CD4-positive, alpha-beta memory T cell (primary cell): ENCODE measurements around the gene PCNA. TPM values are rescaled to one million over a fixed set of nuclear protein-coding genes. Genes with fewer than 3 reads are reported as not detected.
"Not testable (repeated sequence)": the region's sequence is repeated elsewhere in the genome, so short reads cannot be mapped to it uniquely, and the experiment has no call there.

ENCODE experiments used
- CTCF ChIA-PET: fragments of 350-600 bp; sonication (Branson Sonifier 250); formaldehyde crosslinking; loops from one replicate; lab custom pipeline; 2021; ENCODE audit warnings: inconsistent platforms; ENCODE audit not compliant: partially characterized antibody; lab: Charles Lee
- POLR2A ChIA-PET: fragments of 350-600 bp; sonication (Branson Sonifier 250); formaldehyde crosslinking; loops from one replicate; lab custom pipeline; 2021; ENCODE audit not compliant: partially characterized antibody; lab: Charles Lee
- DNase-seq, 5 donors: peaks; one replicate each; pipeline versions ENCODE4 v3.0.0 to v3.0.0-alpha.2; 2020 to 2022; ENCODE audit warnings: mixed read lengths in 1 of 5
- H3K27ac ChIP-seq: one replicate; pipeline ENCODE4 v1.7.0; 2013; ENCODE audit warnings: low read depth, low read length
- H3K27me3 ChIP-seq: 2 replicates; pipeline ENCODE4 v1.7.0; 2013; ENCODE audit warnings: mild to moderate bottlenecking, low read length, moderate library complexity; ENCODE audit not compliant: insufficient read depth
- H3K36me3 ChIP-seq: 2 replicates; pipeline ENCODE4 v1.7.0; 2013; ENCODE audit warnings: mild to moderate bottlenecking, low read length, moderate library complexity; ENCODE audit not compliant: insufficient read depth
- H3K4me1 ChIP-seq: 2 replicates; pipeline ENCODE4 v1.7.0; 2013; ENCODE audit warnings: mild to moderate bottlenecking, low read length, moderate library complexity; ENCODE audit not compliant: insufficient read depth
- H3K4me3 ChIP-seq, 2 donors: one replicate each; pipeline ENCODE4 v1.7.0; 2013; ENCODE audit warnings: low read length in 2 of 2, mild to moderate bottlenecking in 1 of 2
- H3K9me3 ChIP-seq, 2 donors: one replicate each; pipeline ENCODE4 v1.7.0; 2013; ENCODE audit warnings: low read length in 2 of 2, control low read depth in 1 of 2; ENCODE audit not compliant: control insufficient read depth in 1 of 2
- H3K27ac Mint-ChIP-seq, 7 donors: one replicate each; pipeline ENCODE4 v1.8.0; 2020 to 2021; ENCODE audit warnings: mixed read lengths in 7 of 7, mild to moderate bottlenecking in 6 of 7, inconsistent platforms in 3 of 7, moderate library complexity in 3 of 7
- H3K27me3 Mint-ChIP-seq, 2 donors: one replicate each; pipeline ENCODE4 v1.8.0; 2020 to 2021; ENCODE audit warnings: mixed read lengths in 2 of 2
- H3K36me3 Mint-ChIP-seq, 2 donors: one replicate each; pipeline ENCODE4 v1.8.0; 2020 to 2021; ENCODE audit warnings: mixed read lengths in 2 of 2, inconsistent platforms in 1 of 2, mild to moderate bottlenecking in 1 of 2
- H3K4me1 Mint-ChIP-seq, 4 donors: one replicate each; pipeline ENCODE4 v1.8.0; 2020 to 2021; ENCODE audit warnings: mixed read lengths in 4 of 4, mild to moderate bottlenecking in 1 of 4
- H3K4me3 Mint-ChIP-seq, 8 donors: one replicate each; pipeline ENCODE4 v1.8.0; 2020 to 2021; ENCODE audit warnings: mixed read lengths in 8 of 8, mild to moderate bottlenecking in 7 of 8, moderate library complexity in 6 of 8, inconsistent platforms in 3 of 8
- H3K9me3 Mint-ChIP-seq, 8 donors: one replicate each; pipeline ENCODE4 v1.8.0; 2020 to 2021; ENCODE audit warnings: mixed read lengths in 8 of 8, mild to moderate bottlenecking in 5 of 8, inconsistent platforms in 3 of 8, moderate library complexity in 1 of 8
- intact Hi-C: fragments of 100-400 bp; cut with micrococcal nuclease; formaldehyde crosslinking; loops from one replicate; pipeline ENCODE4 v1.15.1; 2023
- polyA plus RNA-seq, 2 donors: library from polyadenylated mRNA; unstranded; fragments of 300-500 nt; fragmentation: Illumina TruSeq; gene quantifications; one replicate each; pipeline ENCODE4 v1.2.3, GENCODE V29; 2021
- total RNA-seq, 2 experiments: library from RNA; stranded (reverse); gene quantifications; one replicate each; pipeline ENCODE4 v1.2.3, GENCODE V29; 2021

PCNA gene
- total and polyA plus RNA-seq, 4 experiments from 2014 or later = 60.0 to 71.9 (median 64.6) TPM

GRCh38 chr20:5078399-5078958 lies 41.3 kb downstream of the PCNA start:
- Mint-ChIP-seq H3K4me1 (peaks cover 15 to 31% (median 22%) of the 10 kb centered on the region in 4 donors), H3K9me3 (no peaks in the 10 kb centered on the region), H3K27me3 (no peaks in the 10 kb centered on the region), H3K36me3 (no peaks in the 10 kb centered on the region), H3K4me3 (peak overlapping the region; percentile 78 to 94 (median 84)), H3K27ac (peak overlapping the region; percentile 91 to 100 (median 98))
- Histone ChIP-seq H3K27me3 (no peaks in the 10 kb centered on the region), H3K36me3 (no peaks in the 10 kb centered on the region), H3K4me1 (peaks cover 27% of the 10 kb centered on the region), H3K9me3 (no peaks in the 10 kb centered on the region), H3K4me3 (peak overlapping the region; percentile 44 to 59), H3K27ac (peak overlapping the region; percentile 89)
- peak; percentile 75 to 89 (median 81) for DNase-seq
- ChIA-PET POLR2A (interaction anchor here (1.0 to 2.7 kb wide), 8 partner anchors 10 to 264 kb away, joined by 3 to 15 read pairs (median 4); partner anchors contain the start of genes CDS2 and PCNA), CTCF (interaction anchor here (1.2 to 2.4 kb wide), 3 partner anchors 20 to 23 kb away, joined by 3 to 15 read pairs (median 10); no protein-coding TSS in a partner anchor)
- intact Hi-C loops = loop anchor here (1.0 kb wide), 3 partner anchors 21 to 48 kb away; no protein-coding TSS in a partner anchor

- Histone ChIP-seq H3K4me3 (peak overlapping the region; percentile 44 to 59), H3K4me1 (peaks cover 27% of the 10 kb centered on the region), H3K9me3 (no peaks in the 10 kb centered on the region), H3K36me3 (no peaks in the 10 kb centered on the region), H3K27me3 (no peaks in the 10 kb centered on the region), H3K27ac (peak overlapping the region; percentile 89)
- intact Hi-C loops = loop anchor here (1.0 kb wide), 3 partner anchors 21 to 48 kb away; no protein-coding TSS in a partner anchor
- DNase-seq = peak in 1 of 5 donors; percentile 6
- no peaks in the 10 kb centered on the region for H3K9me3 Mint-ChIP-seq
- peak overlapping the region; percentile 91 to 100 (median 98) for H3K27ac Mint-ChIP-seq
- no peaks in the 10 kb centered on the region for H3K27me3 Mint-ChIP-seq
- peak overlapping the region; percentile 78 to 94 (median 84) for H3K4me3 Mint-ChIP-seq
- CTCF ChIA-PET = interaction anchor here (1.5 to 2.9 kb wide), 2 partner anchors 21 to 23 kb away, joined by 4 to 7 read pairs; no protein-coding TSS in a partner anchor
- H3K36me3 Mint-ChIP-seq = no peaks in the 10 kb centered on the region
- POLR2A ChIA-PET = interaction anchor here (0.6 to 2.7 kb wide), 4 partner anchors 11 to 1198 kb away, joined by 3 to 15 read pairs (median 6); partner anchors contain the start of gene CDS2
- H3K4me1 Mint-ChIP-seq = peaks cover 15 to 32% (median 22%) of the 10 kb centered on the region in 4 donors
These were observed 41.9 kb downstream of the PCNA start for GRCh38 chr20:5077761-5078387.

GRCh38 chr20:5076913-5077312 lies 42.8 kb downstream of the PCNA start:
- CTCF ChIA-PET = interaction anchor here (1.5 to 2.9 kb wide), 2 partner anchors 20 to 24 kb away, joined by 4 to 7 read pairs; no protein-coding TSS in a partner anchor
- H3K9me3 Mint-ChIP-seq, H3K9me3 ChIP-seq, DNase-seq, H3K27me3 ChIP-seq, H3K4me3 Mint-ChIP-seq, intact Hi-C loops, H3K27me3 Mint-ChIP-seq, H3K4me3 ChIP-seq, H3K36me3 Mint-ChIP-seq, H3K36me3 ChIP-seq: not testable (repeated sequence)
- Mint-ChIP-seq H3K27ac (peak overlapping the region in 4 of 7 donors; percentile 91 to 99 (median 98)), H3K4me1 (peaks cover 15 to 32% (median 22%) of the 10 kb centered on the region in 4 donors)
- peak overlapping the region; percentile 89 for H3K27ac ChIP-seq
- POLR2A ChIA-PET = interaction anchor here (1.5 to 2.7 kb wide), 3 partner anchors 12 to 50 kb away, joined by 3 to 15 read pairs (median 9); partner anchors contain the start of gene CDS2
- H3K4me1 ChIP-seq = peaks cover 27% of the 10 kb centered on the region

- no peaks in the 10 kb centered on the region for H3K9me3 Mint-ChIP-seq
- H3K36me3 Mint-ChIP-seq = no peaks in the 10 kb centered on the region
- H3K27ac ChIP-seq = no peak overlapping the region
- peaks cover 13 to 26% (median 16%) of the 10 kb centered on the region in 4 donors for H3K4me1 Mint-ChIP-seq
- H3K27me3 Mint-ChIP-seq = no peaks in the 10 kb centered on the region
- no peaks in the 10 kb centered on the region for H3K36me3 ChIP-seq
- POLR2A ChIA-PET = interaction anchor here (1.8 kb wide), 1 partner anchor 53 kb away, joined by 3 read pairs; the partner anchor contains the start of gene CDS2
- no peak for DNase-seq
- H3K4me3 ChIP-seq = no peak overlapping the region
- H3K27me3 ChIP-seq = no peaks in the 10 kb centered on the region
- peaks cover 21% of the 10 kb centered on the region for H3K4me1 ChIP-seq
- CTCF ChIA-PET = interaction anchor here (1.2 kb wide), 1 partner anchor 17 kb away, joined by 7 read pairs; no protein-coding TSS in a partner anchor
- H3K9me3 ChIP-seq = no peaks in the 10 kb centered on the region
- H3K27ac Mint-ChIP-seq = peak overlapping the region in 1 of 7 donors; percentile 41
- no peak overlapping the region for H3K4me3 Mint-ChIP-seq
- intact Hi-C loops = no loop called here
These were observed 45.5 kb downstream of the PCNA start for GRCh38 chr20:5074232-5074674.

GRCh38 chr20:5073660-5074231 lies 46.0 kb downstream of the PCNA start:
- H3K27ac ChIP-seq = no peak overlapping the region
- H3K36me3 ChIP-seq = no peaks in the 10 kb centered on the region
- DNase-seq = no peak
- Mint-ChIP-seq H3K36me3 (no peaks in the 10 kb centered on the region), H3K9me3 (no peaks in the 10 kb centered on the region), H3K27ac (peak overlapping the region in 2 of 7 donors; percentile 68 to 73), H3K4me3 (no peak overlapping the region), H3K27me3 (no peaks in the 10 kb centered on the region), H3K4me1 (peaks cover 10 to 21% (median 13%) of the 10 kb centered on the region in 4 donors)
- no peaks in the 10 kb centered on the region for H3K27me3 ChIP-seq
- CTCF ChIA-PET = interaction anchor here (1.2 to 1.9 kb wide), 3 partner anchors 17 to 27 kb away, joined by 3 to 7 read pairs (median 4); no protein-coding TSS in a partner anchor
- no peaks in the 10 kb centered on the region for H3K9me3 ChIP-seq
- intact Hi-C loops = no loop called here
- no peak overlapping the region for H3K4me3 ChIP-seq
- POLR2A ChIA-PET = no interaction called here
- peaks cover 16% of the 10 kb centered on the region for H3K4me1 ChIP-seq

GRCh38 chr20:5072756-5073659 lies 46.8 kb downstream of the PCNA start:
- Histone ChIP-seq H3K27me3 (no peaks in the 10 kb centered on the region), H3K36me3 (no peaks in the 10 kb centered on the region), H3K27ac (no peak overlapping the region), H3K4me1 (peaks cover 9% of the 10 kb centered on the region), H3K4me3 (no peak overlapping the region), H3K9me3 (no peaks in the 10 kb centered on the region)
- POLR2A ChIA-PET = no interaction called here
- Mint-ChIP-seq H3K27ac (no peak overlapping the region), H3K9me3 (no peaks in the 10 kb centered on the region), H3K4me3 (no peak overlapping the region), H3K4me1 (peaks cover 5 to 14% (median 6%) of the 10 kb centered on the region in 4 donors), H3K36me3 (no peaks in the 10 kb centered on the region), H3K27me3 (no peaks in the 10 kb centered on the region)
- CTCF ChIA-PET = interaction anchor here (0.9 to 1.9 kb wide), 5 partner anchors 13 to 28 kb away, joined by 3 to 7 read pairs (median 4); no protein-coding TSS in a partner anchor
- intact Hi-C loops = no loop called here
- no peak for DNase-seq
